Measurements from ENCODE around the gene REC8.

The REC8 gene, protein sequence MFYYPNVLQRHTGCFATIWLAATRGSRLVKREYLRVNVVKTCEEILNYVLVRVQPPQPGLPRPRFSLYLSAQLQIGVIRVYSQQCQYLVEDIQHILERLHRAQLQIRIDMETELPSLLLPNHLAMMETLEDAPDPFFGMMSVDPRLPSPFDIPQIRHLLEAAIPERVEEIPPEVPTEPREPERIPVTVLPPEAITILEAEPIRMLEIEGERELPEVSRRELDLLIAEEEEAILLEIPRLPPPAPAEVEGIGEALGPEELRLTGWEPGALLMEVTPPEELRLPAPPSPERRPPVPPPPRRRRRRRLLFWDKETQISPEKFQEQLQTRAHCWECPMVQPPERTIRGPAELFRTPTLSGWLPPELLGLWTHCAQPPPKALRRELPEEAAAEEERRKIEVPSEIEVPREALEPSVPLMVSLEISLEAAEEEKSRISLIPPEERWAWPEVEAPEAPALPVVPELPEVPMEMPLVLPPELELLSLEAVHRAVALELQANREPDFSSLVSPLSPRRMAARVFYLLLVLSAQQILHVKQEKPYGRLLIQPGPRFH

DNA sequence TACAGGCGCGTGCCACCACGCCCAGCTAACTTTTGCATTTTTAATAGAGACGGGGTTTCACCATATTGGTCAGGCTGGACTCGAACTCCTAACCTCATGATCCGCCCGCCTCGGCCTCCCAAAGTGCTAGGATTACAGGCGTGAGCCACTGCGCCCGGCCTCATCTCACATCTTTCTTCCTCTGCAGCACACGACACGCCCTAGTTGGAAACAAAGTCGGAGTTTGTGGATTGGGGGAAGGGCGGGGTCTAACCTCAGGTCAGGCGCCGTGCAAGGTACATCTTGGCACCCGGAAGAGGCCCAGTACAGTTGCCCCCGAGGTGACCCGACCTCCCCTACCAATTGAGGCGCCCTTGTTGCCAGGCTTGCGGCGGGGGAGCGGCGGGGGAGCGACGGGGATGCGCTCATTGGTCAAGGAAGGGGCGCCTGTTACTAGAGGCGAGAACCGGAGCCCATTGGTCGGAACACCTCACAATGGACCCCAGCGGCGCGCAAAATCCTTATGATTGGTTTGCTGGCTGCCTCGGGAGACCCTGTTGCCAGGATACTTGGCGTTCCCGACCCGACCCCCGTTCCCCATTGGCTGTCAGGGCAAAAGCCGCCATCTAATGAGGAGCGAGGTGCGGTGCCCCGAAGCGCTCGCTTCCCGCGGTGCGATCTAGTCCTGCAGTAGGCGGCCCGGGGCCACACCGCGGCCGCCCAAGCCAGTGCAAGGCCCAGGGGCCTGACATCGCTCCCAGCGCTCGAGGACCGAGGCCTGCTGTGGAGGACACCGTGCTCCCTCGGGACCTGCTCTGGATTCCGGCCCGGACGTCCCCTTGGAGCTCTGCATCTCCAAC lies at the start of gene REC8:
Gene REC8, plus strand, starts transcription at position 659 of the 839 bp plus-strand sequence. CDS start 473 bp downstream, outside the sequence.
- DNase-seq, result peak; percentile 80

DNA sequence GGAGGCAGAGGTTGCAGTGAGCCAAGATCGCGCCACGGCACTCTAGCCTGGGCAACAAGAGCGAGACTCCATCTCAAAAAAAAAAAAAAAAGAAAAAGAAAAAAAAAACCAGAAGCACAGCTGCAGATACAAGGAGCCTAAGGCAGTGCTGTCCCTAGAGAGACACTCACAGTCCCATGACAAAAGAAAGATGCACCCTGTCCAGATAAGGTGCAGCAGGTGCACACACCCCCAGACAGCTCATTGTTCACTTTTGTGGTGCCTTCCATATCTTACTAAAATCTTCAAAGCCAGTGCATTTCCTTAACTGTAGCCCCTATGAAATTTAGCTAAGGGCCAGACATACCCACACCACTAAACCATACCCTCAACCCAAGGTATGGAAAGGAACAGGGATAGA lies 49.5 kb upstream of the REC8 start:
- DNase-seq, result no peak

DNA sequence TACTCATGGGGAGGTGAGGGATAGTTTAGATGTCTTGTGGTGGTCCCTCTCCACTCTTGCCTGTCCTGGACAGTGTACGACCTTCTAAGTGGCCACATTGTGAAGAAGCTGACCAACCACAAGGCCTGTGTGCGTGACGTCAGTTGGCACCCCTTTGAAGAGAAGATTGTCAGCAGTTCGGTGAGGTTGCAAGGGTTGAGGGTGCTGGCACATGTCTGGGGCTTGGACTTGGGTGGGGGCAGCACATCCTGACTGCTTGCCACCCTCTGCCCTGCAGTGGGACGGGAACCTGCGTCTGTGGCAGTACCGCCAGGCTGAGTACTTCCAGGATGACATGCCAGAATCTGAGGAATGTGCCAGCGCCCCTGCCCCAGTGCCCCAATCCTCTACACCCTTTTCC lies 49.0 kb upstream of the REC8 start:
- DNase-seq, result no peak

DNA sequence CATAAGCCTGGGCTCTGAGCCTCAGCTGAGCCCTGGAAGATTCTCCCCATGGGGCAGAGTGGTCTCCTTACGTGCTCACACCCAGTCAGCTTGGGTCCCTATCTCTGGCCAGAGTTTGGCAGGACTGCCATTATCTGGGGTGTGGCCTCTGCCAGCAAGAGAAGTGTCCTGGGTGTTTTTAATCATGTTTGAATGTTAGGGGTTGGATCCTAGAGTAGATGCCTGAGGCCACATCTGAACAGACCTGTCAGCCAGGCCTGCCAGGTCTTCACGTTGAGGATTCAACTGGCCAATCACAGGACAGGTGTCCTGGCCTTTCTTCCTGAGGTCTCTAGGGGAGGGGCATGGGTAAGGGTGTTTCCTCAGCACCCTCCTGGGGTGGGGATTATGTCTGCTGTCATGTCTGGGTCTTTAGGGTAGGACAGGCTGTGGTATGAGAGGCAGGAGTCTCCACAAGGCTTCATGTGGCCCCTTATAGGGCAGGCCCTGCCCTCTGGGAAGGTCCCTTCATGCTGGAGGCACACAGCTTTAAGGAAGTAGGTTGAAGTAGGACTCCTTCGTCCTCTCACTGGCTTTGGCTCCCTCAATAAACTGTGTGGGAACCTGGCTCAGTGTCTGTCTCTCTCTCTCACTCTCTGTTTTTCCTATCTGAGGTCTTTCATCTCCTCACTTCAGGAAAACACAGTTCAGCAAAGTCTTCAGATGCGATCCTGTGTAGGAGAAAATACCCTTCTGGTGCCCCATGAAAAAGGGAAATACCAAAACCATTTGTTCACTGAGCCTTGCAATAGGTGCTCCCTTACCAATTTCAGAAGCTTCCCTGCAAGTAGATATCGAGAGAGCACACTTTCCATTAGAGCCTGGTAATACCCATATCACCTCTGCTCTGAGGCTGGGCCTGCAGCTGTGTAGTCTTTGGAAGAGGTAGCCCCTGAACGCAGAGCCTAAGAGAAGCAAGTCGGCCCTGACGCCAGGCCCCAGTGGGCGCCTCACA lies 48.2 kb upstream of the REC8 start:
- no peak for DNase-seq

DNA sequence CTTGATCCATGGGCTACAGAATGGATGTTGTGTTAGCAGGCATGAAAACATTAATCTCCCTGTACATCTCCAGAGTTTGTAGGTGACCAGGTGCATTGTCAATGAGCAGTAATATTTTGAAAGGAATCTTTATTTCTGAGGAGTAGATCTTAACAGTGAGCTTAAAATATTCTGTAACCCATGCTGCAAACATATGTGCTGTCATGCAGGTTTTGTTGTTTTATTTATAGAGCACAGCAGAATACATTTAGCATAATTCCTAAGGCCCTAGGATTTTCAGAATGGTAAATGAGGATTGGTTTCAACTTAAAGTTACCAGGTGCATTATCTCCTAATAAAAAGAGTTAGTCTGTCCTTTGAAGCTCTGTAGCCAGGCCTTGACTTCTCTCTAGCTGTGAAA lies 44.9 kb upstream of the REC8 start:
- no peak for DNase-seq

DNA sequence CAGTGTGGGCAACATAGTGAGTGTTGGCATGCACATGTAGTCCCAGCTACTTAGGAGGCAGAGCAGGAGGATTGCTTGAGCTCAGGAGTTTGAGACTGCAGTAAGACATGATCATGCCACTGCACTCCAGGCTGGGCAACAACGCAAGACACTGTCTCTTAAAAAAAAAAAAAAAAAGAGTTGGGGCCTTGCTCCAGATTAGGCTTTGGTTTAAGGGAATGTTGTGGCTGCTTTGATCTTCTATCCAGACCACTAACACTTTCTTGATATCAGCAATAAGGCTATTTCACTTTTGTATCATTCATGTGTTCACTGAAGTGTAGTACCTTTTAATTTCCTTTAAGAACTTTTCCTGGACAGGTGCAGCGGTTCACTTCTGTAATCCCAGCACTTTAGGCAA lies 44.2 kb upstream of the REC8 start:
- DNase-seq, result no peak

DNA sequence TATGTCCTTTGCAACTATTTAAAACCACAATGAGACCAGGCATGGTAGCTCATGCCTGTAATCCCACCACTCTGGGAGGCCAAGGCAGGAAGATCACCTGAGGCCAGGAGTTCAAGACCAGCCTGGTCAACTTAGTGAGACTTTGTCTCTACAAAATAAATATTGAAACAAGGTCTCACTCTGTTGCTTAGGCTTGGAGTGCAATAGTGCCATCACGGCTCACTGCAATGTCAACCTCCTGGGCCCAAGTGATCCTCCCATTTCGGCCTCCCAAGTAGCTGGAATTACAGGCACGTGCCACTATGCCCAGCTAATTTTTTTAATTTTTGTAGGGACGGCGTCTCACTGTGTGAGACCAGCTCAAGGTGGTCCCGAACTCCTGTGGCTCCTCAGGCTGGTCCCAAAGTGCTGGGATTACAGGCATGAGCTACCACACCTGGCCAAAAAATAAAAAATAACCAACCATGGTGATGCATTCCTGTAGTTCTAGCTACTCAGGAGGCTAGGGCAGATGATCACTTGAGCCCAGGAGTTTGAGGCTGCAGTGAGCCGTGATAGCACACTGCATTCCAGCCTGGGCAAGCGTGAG lies 42.4 kb upstream of the REC8 start:
- no peak for DNase-seq

DNA sequence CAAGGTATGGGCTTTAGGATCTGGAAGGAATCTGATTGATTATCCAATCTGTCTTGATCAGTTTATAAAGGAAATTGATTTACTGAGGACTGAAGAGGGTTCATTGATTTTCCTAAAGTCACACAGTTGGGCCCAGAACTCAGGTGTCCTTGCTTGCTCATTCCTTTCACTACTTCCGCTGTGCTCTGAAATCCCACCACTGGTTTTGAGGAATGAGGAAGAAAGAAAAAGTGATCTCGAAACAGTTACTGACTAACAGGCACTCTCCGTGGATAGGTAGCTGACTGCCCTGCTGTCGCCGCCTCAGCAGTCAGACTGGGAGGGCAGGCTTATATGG lies 41.5 kb upstream of the REC8 start, which contains the start of gene FITM1:
Gene FITM1, plus strand, starts transcription at position 280 of the 337 bp plus-strand sequence. CDS start 905 bp downstream, outside the sequence.
- DNase-seq, result no peak

DNA sequence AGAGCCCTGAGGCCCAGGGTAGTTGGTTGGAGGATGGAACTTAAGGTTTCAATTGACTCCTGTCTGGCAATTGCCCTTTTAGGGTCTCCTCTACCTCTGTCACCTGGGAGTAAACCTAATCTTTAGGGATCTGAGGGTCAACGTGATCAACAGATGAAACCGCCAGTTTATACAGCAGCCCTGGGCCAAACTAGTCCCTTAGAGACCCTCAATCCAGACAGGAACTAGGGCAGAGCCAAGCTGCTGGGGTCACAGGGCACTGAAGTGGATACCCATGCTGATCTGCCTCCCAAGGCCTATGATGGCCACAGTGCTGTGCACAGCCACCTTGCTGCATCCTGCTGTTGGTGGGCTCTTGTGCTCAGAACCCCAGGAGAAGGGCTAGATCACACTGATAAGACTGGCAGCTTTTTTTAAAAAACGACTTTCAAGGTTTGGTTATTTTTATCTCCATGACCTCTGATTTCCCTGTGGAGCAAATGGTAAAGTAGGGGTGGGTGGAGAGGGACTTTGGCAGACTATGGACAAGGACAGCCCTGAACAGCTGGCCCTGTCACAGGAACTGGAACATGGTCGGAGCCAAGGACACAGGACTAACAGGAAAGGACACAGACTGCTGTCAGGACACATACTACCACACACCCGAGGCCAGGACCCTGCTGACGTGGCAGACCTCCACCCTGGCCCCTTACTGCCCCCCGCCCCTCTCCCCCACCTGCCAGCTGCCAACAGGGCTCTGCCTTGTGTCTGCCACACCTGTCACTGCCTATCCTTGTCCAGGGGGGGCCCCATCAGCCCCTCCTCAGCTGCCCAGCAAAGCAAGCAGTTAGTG lies 40.9 kb upstream of the REC8 start:
- DNase-seq, result no peak

GRCh38 chr14:24131549-24131966 lies 40.3 kb upstream of the REC8 start:
- no peak for DNase-seq

DNA sequence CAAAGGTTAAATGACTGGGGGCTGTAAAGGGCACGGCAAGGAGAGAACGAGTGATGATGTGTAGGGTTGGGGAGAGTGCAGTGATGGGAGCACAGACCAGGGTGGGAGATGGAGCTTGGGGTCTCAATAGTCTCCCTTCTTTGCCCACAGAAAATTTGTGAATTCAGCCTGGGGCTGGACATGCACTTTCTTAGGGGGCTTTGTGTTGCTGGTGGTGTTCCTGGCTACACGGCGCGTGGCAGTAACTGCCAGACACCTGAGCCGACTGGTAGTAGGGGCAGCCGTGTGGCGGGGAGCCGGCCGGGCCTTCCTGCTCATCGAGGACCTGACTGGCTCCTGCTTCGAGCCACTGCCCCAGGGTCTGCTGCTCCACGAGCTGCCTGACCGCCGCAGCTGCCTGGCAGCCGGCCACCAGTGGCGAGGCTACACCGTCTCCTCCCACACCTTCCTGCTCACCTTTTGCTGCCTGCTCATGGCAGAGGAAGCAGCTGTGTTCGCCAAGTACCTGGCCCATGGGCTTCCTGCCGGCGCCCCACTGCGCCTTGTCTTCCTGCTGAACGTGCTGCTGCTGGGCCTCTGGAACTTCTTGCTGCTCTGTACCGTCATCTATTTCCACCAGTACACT lies 39.7 kb upstream of the REC8 start:
- DNase-seq, result peak; percentile 70

- no peak for DNase-seq
Measured at GRCh38 chr14:24132976-24133375, 38.9 kb upstream of the REC8 start.

- no peak for DNase-seq
Measured at GRCh38 chr14:24133735-24134134, 38.1 kb upstream of the REC8 start.

DNA sequence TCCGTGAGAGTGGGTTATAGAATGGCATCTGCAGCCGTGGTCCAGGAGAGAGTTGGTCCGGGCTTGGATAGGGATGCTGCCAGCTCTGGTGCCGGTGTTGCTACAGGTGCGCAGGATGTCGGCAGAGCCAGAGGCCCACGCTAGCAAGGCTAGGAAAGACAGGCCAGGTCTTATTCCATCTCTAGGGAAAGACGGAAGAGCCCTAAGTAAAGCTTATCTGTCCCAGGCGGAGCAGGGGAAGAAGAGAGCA lies 36.4 kb upstream of the REC8 start:
- no peak for DNase-seq

DNA sequence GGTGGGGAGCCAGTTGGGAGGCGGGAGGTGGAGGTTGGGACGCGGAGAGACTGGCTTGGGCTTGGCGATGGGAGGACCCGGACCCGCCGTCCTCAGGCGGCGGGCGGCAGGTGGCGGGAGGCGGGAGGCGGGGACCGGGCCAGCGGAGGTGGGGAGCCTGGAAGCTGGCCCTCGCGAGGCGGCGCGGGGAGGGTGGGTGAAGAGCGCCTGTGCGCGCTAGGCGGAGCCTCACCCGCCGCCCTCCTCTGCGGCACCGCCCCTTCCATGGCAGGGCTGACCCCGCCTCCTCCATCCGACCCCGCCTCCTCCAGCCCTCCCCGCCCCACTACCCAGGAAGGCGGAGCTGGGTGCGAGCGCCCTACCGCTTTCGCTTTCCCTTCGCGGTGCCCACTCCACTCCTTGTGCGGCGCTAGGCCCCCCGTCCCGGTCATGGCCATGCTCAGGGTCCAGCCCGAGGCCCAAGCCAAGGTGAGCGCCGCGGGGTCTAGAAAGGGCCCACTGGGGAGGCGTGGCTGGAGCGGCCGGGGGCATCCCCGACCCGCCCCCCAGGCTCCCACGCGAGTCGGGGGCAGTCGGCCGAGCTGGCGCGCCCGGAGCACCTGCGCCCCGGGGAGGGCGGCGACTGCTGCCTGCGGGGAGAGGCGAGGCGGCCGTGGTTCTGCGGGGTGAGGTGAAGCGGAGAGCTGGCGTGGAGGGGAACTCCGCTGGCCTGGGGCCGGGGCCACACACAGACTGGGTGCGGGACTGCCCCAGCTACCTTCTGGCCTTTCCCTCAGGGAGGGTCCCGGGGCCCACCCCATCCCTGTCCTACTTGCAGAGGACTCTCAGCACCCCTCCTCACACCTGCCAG lies 35.8 kb upstream of the REC8 start, which contains the start of gene PSME1:
Gene PSME1, plus strand, starts transcription at position 361 of the 850 bp plus-strand sequence. Its CDS starts 69 bp downstream, at position 430.
- DNase-seq, result peak; percentile 94

DNA sequence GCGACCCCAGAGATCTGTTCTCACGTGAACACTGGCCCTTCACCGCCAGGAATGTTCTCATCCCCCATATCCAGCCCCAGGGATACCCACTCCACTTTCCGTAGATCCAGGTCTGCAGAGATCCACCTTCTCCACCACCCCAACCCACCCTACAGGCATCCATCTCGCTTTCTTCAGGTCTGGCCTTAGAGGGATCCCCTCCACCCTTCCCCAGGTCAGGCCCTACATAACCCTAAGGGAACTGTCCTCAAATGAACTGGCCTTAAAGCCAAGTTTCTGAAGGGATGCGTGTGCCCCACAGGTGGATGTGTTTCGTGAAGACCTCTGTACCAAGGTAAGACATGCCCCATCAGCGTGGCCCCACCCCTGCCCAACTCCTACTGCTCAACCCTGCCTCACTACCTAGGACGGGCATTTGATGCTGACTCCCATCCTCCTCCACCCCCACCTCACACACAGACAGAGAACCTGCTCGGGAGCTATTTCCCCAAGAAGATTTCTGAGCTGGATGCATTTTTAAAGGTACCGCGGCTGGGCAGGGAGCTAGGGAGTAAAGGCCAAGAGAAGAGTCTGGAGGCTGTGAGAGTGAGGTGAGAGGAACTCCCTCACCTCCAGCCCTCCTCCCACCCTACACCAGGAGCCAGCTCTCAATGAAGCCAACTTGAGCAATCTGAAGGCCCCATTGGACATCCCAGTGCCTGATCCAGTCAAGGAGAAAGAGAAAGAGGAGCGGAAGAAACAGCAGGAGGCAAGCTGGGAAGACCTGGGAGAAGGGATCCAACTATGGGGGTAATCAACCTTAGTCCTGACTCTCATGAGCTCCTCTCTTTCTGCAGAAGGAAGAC lies 35.0 kb upstream of the REC8 start:
- DNase-seq, result peak; percentile 25

DNA sequence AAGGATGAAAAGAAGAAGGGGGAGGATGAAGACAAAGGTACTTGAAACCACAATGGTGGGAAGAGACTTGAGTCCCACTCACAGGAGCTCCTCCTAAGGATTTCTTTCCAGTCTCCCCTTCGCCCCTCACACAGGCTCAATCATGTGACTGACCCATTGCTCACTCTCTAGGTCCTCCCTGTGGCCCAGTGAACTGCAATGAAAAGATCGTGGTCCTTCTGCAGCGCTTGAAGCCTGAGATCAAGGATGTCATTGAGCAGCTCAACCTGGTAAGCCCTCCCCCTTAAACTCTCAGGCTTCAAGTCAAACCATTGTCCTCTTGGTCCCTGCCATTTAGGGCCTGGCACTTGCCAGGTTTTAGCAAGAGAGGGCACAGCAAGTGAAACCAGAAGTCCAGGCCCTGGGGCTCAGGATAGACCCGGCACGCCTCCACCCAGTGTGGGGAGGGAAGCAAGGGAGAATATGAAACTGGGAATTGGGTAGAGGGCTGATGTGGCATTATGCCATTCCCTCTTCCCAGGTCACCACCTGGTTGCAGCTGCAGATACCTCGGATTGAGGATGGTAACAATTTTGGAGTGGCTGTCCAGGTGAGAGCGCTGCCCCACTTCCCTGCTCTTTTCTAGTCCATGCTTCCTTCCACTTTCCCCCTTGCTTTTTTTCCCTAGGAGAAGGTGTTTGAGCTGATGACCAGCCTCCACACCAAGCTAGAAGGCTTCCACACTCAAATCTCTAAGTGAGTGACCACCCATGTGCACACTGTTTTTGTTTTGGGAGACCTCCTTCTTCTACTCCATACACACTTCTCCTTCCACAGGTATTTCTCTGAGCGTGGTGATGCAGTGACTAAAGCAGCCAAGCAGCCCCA lies 34.1 kb upstream of the REC8 start:
- DNase-seq, result no peak
